Ishikawa (cell line): ENCODE results near the gene HOXB2.

Source experiments
- CEBPB ChIP-seq: IDR thresholded peaks from 2 replicates; pipeline ENCODE4 v1.6.1; 2012
- CREB1 ChIP-seq: IDR thresholded peaks from 2 replicates; pipeline ENCODE4 v1.6.1; 2012; ENCODE audit warnings: low read depth
- EGR1 ChIP-seq: IDR thresholded peaks from 2 replicates; pipeline ENCODE4 v1.6.1; 2012
- EP300 ChIP-seq: IDR thresholded peaks from 2 replicates; pipeline ENCODE4 v1.6.1; 2012; ENCODE audit warnings: borderline replicate concordance
- FOXM1 ChIP-seq: IDR thresholded peaks from 2 replicates; pipeline ENCODE4 v1.6.1; 2012; ENCODE audit warnings: low read depth, borderline replicate concordance
- MAX ChIP-seq: IDR thresholded peaks from 2 replicates; pipeline ENCODE4 v1.6.1; 2012
- NFIC ChIP-seq: IDR thresholded peaks from 2 replicates; pipeline ENCODE4 v1.6.1; 2012
- RAD21 ChIP-seq: IDR thresholded peaks from 2 replicates; pipeline ENCODE4 v1.6.1; 2012; ENCODE audit warnings: low read depth
- REST ChIP-seq: IDR thresholded peaks from 2 replicates; pipeline ENCODE4 v1.6.1; 2012; ENCODE audit warnings: low read depth, mild to moderate bottlenecking
- TAF1 ChIP-seq: IDR thresholded peaks from 2 replicates; pipeline ENCODE4 v1.6.1; 2012; ENCODE audit warnings: low read depth, mild to moderate bottlenecking
- TCF12 ChIP-seq: IDR thresholded peaks from 2 replicates; pipeline ENCODE4 v1.6.1; 2012; ENCODE audit warnings: low read depth
- TEAD4 ChIP-seq: IDR thresholded peaks from 2 replicates; pipeline ENCODE4 v1.6.1; 2012
- USF1 ChIP-seq: IDR thresholded peaks from 2 replicates; pipeline ENCODE4 v1.6.1; 2012
- YY1 ChIP-seq: IDR thresholded peaks from 2 replicates; pipeline ENCODE4 v1.6.1; 2012; ENCODE audit warnings: low read depth
- ZBTB7A ChIP-seq: IDR thresholded peaks from 2 replicates; pipeline ENCODE4 v1.6.1; 2012; ENCODE audit warnings: low read depth

Gene HOXB2

GRCh38 chr17:48586355-48587258 lies 41.7 kb upstream of the HOXB2 start:
- TF ChIP-seq TAF1: no peak
- TF ChIP-seq ZBTB7A: no peak
- TF ChIP-seq YY1: no peak

- no peak for TF ChIP-seq EGR1
- TF ChIP-seq FOXM1: no peak
Observed at GRCh38 chr17:48584223-48584741, 39.4 kb upstream of the HOXB2 start.

- TF ChIP-seq NFIC: no peak
- TF ChIP-seq FOXM1: no peak
- no peak for TF ChIP-seq TCF12
- TF ChIP-seq CREB1: no peak
- no peak for TF ChIP-seq EP300
- TF ChIP-seq USF1: no peak
- TF ChIP-seq EGR1: no peak
- no peak for TF ChIP-seq MAX
- no peak for TF ChIP-seq TAF1
- no peak for TF ChIP-seq RAD21
- TF ChIP-seq CEBPB: no peak
- TF ChIP-seq ZBTB7A: no peak
- no peak for TF ChIP-seq YY1
- no peak for TF ChIP-seq TEAD4
Observed at GRCh38 chr17:48583708-48584222, 38.9 kb upstream of the HOXB2 start.

- no peak for TF ChIP-seq NFIC
- TF ChIP-seq ZBTB7A: no peak
- TF ChIP-seq MAX: no peak
- TF ChIP-seq CEBPB: no peak
- no peak for TF ChIP-seq REST
- no peak for TF ChIP-seq TEAD4
- no peak for TF ChIP-seq RAD21
- no peak for TF ChIP-seq EGR1
- no peak for TF ChIP-seq CREB1
- no peak for TF ChIP-seq TCF12
- no peak for TF ChIP-seq EP300
- no peak for TF ChIP-seq FOXM1
- no peak for TF ChIP-seq TAF1
- no peak for TF ChIP-seq USF1
- no peak for TF ChIP-seq YY1
Observed at GRCh38 chr17:48582750-48583069, 37.8 kb upstream of the HOXB2 start.

- no peak for TF ChIP-seq USF1
- no peak for TF ChIP-seq TAF1
- TF ChIP-seq YY1: no peak
- TF ChIP-seq TCF12: no peak
- TF ChIP-seq RAD21: no peak
- TF ChIP-seq CREB1: no peak
- no peak for TF ChIP-seq REST
- no peak for TF ChIP-seq FOXM1
Observed at GRCh38 chr17:48579760-48580554, 35.0 kb upstream of the HOXB2 start.
